Ecto neural progenitor cell (in vitro differentiated cells): Measurements from ENCODE around the gene IFI27.
A peak's percentile ranks its signal among the peaks of the same experiment; 100 is the strongest.

ENCODE experiments used
- DNase-seq: peaks from one replicate; pipeline ENCODE4 v3.0.0-alpha.2; 2018; ENCODE audit warnings: low spot score

Gene IFI27

GRCh38 chr14:94102768-94103482 is 7.6 kb upstream of the IFI27 start:
- no peak for DNase-seq

GRCh38 chr14:94103554-94104150 is 6.9 kb upstream of the IFI27 start:
- DNase-seq, result no peak

- DNase-seq, result no peak
Observed at GRCh38 chr14:94104731-94105130, 5.8 kb upstream of the IFI27 start.

- DNase-seq, result peak; percentile 30
Observed at GRCh38 chr14:94109915-94110250, 653 bp upstream of the IFI27 start.

GRCh38 chr14:94111276-94112095 is 950 bp downstream of the IFI27 start:
- peak; percentile 37 for DNase-seq

DNA sequence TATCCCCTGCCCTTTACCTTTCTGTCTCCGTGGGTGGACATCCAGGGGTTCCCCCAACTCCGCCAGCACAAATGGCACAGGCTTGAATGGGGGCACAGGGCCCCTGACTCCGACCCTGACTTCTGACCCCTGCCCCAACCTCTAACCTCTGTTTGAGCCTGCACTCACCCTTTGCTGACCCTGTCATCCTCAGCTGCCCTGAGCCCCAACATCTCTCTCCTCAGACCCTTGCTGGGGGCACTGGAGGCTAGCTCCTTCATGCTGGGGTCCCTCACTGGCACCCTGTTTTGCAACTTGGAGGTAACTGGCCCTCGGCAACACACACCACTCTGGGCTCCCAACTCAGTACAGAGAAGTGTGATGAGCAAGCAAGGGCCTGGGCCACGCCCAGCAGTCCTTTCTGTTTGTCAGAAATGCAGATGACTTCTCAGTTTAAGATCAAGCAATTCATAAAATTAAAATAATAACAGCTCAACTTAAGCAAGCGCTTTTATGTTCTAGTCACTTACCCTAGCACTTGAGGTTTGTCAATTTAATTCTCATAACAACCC is 2.1 kb downstream of the IFI27 start:
- peak; percentile 25 for DNase-seq

DNA sequence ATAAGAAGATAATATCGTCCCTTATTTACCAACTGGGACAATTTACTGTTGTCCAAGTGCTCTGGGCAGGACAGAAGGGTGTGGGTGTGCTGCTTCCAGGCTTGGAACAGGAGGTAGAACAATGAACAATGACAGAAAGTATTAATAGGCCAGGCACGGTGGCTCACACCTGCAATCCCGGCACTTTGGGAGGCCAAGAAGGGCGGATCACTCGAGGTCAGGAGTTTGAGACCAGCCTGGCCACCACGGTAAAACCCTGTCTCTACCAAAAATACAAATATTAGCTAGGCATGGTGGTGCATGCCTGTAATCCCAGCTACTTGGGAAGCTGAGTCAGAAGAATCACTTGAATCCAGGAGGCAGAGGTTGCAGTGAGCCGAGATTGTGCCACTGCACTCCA is 2.5 kb downstream of the IFI27 start:
- peak; percentile 15 for DNase-seq

GRCh38 chr14:94113490-94113889 is 3.0 kb downstream of the IFI27 start:
- DNase-seq, result peak; percentile 17

DNA sequence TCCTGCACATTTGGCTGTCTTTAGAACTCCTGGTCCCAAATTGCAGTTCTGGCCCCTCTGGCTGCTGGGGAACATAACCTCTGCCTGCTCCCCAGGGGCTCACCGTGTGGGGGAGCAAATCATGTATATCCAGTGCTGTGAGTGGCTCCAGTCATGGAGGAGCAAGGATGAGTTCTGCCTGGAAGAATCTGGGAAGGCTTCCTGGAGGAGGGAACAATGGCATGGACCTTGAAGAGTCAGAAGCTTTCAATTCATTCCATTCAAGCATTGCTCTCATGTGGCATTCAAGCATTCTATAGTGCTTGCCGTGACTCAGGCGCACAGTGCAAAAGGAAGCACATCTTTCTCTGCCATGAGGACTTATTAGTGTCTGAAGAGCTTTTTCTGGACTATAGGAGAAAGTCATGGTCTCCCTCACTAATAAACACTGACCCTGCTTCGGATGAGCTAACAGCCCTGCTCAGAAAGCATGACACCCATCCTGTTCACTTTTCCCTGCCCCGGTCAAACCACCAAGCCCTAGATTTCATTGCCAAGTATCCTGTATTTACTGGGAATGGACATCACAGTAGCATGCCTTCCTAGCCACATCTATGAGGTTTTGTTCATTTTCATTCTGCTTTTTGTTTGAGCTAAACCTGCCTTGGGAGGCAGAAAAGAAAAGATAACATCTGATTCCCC is 3.5 kb downstream of the IFI27 start:
- DNase-seq, result peak; percentile 35

DNA sequence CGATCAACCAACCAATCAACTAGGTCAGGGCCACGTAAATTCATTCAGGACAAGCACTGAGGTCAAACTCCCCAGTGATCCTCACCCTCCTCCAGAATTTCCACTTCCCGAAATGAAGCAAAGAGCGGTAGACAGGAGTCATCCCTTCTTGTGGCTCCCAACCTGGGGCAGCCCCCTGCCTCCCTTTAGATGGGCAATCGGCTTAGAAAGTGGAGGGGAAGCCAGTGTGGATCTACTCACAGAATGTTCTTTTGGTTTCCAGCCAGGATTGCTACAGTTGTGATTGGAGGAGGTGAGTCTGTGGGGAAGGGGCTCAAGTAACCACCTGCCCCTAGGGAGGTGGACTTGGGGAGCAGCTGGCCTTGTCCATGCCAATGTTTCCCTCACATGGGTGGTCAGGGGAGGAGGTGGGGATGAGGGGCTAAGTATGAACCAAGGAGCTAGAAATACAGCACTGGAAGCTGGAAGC is 4.1 kb downstream of the IFI27 start:
- DNase-seq, result peak; percentile 27

DNA sequence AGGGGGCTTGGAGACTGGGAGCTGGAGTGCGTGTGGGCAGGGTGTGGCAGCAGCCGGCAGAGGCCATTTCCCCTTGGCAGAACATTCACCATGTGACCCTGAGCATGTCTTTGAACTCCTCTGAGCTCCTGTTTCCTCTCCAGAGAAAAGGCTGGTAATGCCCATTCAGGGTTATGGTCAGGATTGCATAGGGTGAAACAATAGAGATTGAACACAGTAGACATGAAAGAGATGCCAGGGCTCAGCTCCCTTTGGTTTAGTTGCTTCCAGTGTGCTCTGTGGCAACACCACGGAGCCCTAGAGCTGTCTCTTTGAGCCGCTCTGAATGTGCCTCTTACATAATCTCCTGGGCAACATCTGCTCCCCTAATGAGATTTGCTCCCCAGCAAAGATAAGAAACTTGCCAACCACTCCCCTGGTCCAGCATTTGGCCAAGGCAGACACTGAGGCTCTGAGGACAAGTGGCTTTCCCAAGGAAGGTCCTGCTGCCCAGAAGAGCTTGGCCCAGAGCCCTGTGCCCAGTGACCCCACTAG is 4.6 kb downstream of the IFI27 start:
- peak; percentile 31 for DNase-seq

DNA sequence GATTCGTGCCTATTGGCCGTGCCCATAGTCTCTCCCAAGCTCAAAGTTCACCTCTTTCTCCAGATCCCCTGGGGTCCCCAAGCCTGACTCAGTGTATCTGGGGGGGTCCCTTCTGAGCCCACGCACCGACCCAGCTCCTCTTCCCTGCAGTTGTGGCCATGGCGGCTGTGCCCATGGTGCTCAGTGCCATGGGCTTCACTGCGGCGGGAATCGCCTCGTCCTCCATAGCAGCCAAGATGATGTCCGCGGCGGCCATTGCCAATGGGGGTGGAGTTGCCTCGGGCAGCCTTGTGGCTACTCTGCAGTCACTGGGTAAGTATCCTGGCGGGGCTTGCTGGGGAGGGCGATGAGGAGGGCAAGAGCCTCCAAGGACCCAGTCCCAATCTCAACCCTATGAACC is 5.1 kb downstream of the IFI27 start:
- DNase-seq, result no peak

GRCh38 chr14:94116701-94117100 is 6.2 kb downstream of the IFI27 start:
- DNase-seq, result no peak

DNA sequence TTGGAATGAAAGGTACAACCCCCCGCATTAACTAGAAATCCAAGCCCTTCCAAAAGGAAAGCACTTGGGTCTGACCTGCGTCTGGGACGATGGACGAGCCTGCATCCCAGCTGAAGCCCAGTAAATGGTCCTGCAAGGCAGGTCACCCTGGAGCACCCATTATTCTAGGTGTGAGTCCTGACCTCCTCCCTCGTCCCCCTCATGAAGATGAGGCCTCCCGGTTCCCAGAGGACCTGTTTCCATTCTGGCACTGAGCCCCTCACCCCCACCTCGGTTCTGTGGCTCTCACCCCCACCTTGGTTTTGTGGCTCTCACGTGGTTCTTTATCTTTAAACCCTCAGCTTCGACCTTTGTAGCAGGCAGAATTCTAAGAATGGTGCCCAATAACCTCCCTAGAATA is 7.3 kb downstream of the IFI27 start:
- no peak for DNase-seq

GRCh38 chr14:94119071-94119470 is 8.5 kb downstream of the IFI27 start:
- no peak for DNase-seq

DNA sequence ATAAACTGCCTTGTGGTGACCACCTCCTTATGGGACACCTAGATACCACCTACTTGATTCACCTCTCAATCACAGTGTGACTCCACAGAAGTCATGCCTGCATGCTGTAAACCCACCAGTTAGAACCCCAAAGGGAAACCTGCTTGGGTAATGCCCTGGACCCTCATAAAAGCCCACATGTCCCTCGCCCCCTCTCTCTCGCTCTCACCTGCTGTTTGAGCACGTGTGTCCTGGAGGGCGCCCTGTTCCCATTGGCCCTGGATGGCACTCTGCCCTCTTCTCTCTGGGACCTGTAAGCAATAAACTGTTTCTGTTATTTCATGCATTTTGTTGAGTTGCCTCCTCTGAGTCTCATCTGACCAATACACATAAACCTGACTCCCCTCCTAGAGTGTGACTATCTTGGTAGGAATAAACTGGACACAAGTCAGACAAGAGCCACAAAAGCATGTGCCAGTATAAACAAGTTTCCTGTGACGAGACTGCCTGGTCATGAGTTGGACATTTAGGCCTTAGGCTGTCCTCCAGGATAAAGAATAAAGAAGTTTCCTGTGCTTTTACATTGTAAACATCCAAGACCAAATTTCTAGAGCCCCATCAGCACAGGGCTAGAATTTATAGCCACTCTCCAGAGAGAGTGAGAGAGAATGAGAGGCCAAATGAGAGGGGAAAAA is 10.3 kb downstream of the IFI27 start:
- peak; percentile 32 for DNase-seq

DNA sequence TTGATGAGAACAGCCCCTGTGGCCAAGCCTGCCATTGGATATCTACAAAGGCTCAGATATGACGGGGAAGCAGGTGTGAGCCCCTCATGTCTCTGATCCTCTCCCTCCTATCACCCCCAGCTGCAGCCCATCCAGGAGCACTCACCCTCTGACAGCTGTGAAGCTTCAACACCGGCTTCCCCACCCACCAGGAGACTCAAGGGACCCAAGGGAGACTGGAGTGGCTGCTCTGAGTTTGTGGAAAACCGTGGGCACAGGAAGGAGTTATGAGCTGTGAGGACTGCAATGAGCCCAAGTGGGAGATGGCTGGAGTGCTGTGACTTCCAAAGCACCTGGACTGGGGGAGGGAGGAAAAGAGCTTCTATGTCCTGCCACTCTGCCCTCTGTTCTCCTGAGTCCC is 10.9 kb downstream of the IFI27 start:
- DNase-seq, result peak; percentile 26

- peak; percentile 14 for DNase-seq
Observed at GRCh38 chr14:94122438-94122837, 11.9 kb downstream of the IFI27 start.

DNA sequence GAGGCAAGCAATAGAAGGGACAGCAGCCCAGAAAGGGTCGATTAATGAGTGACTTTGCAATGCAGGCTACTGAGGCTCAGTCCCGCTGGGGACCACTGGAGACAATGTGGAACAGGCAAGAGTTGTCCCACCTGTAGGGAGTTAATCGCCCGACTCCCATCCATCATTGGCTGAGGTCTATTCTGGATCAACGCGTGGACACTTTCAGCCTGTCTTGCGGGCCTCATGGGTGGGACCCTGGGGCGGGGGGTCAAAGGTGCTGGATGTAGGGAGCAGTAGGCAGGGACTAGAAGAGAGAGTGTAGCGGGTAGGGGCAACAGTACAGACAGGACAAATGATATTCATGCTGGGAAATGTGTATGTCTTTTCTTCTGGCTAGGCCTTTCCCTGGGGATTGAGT is 12.8 kb downstream of the IFI27 start:
- peak; percentile 31 for DNase-seq

- peak; percentile 18 for DNase-seq
Observed at GRCh38 chr14:94123868-94124267, 13.3 kb downstream of the IFI27 start.
